Upper lobe of right lung (tissue), 1 donor: Measurements from ENCODE around the gene PTGES3L. TPM values are rescaled to one million over a fixed set of nuclear protein-coding genes. Genes with fewer than 3 reads are reported as not detected.
A peak's percentile ranks its signal among the peaks of the same experiment; 100 is the strongest.
"Not testable (repeated sequence)": the region's sequence is repeated elsewhere in the genome, so short reads cannot be mapped to it uniquely, and the experiment has no call there.

Experiments used
- ATAC-seq: fragments of 200-7000 bp; cut with Tn5 transposase; one replicate; pipeline ENCODE4 v1.9.1; 2020; ENCODE audit warnings: mild to moderate bottlenecking, moderate library complexity
- DNase-seq: peaks from one replicate; pipeline ENCODE4 v3.0.0-alpha.2; 2020
- H3K27ac ChIP-seq: fragments of 200-600 bp; one replicate; pipeline ENCODE4 v1.8.0; 2022
- H3K27me3 ChIP-seq: fragments of 200-600 bp; one replicate; pipeline ENCODE4 v1.8.0; 2022; ENCODE audit warnings: mild to moderate bottlenecking
- H3K36me3 ChIP-seq: fragments of 200-600 bp; one replicate; pipeline ENCODE4 v1.8.0; 2022
- H3K4me1 ChIP-seq: fragments of 200-600 bp; one replicate; pipeline ENCODE4 v1.8.0; 2022
- H3K4me3 ChIP-seq: fragments of 200-600 bp; one replicate; pipeline ENCODE4 v1.8.0; 2022; ENCODE audit warnings: mild to moderate bottlenecking
- H3K9me3 ChIP-seq: fragments of 200-600 bp; one replicate; pipeline ENCODE4 v1.8.0; 2022
- CTCF ChIP-seq: fragments of 200-600 bp; IDR thresholded peaks from one replicate; pipeline ENCODE4 v1.8.0; 2022; ENCODE audit warnings: antibody characterized with exemption
- intact Hi-C: fragments of 100-400 bp; cut with DNase I; formaldehyde crosslinking; loops from one replicate; pipeline ENCODE4 v1.11.0; 2022
- total RNA-seq: library from RNA; stranded (reverse); fragmentation: NEBNext Ultra II Directional; extraction: Animal tissue kit (Norgen Biotek cat#: 25700); gene quantifications from one replicate; pipeline ENCODE4 v1.2.1, GENCODE V29; 2021
- donor health status: DM: no; HTN: yes; CAD: no; lungs with severe emphysema.

Gene PTGES3L
- total RNA-seq, 1 donor from 2014 or later: 0.38 TPM

GRCh38 chr17:42997984-42998938 is 18.4 kb upstream of the PTGES3L start, which contains the start of gene RPL27:
TSS of gene RPL27 (plus strand) at chr17:42998419. CDS start at chr17:42998751, 332 bp downstream.
- intact Hi-C loops: no loop called here
- Histone ChIP-seq H3K27ac (peak within 1 kb of the TSS; percentile 96), H3K27me3 (no peaks in the 10 kb centered on the region), H3K9me3 (no peaks in the 10 kb centered on the region), H3K4me1 (peaks cover 31% of the 10 kb centered on the region), H3K4me3 (peak within 1 kb of the TSS; percentile 91), H3K36me3 (peaks cover 40% of the 10 kb centered on the region)
- ATAC-seq (peak; percentile 98), DNase-seq (peak; percentile 97)
- TF ChIP-seq CTCF: peak; percentile 93

GRCh38 chr17:42997390-42997983 is 17.6 kb upstream of the PTGES3L start:
- peaks cover 40% of the 10 kb centered on the region for H3K36me3 ChIP-seq
- H3K27ac ChIP-seq: peak overlapping the region; percentile 72
- H3K4me3 ChIP-seq: peak overlapping the region; percentile 91
- H3K4me1 ChIP-seq: peaks cover 31% of the 10 kb centered on the region
- TF ChIP-seq CTCF: no peak
- H3K27me3 ChIP-seq: no peaks in the 10 kb centered on the region
- ATAC-seq: no peak
- DNase-seq: no peak
- H3K9me3 ChIP-seq: no peaks in the 10 kb centered on the region
- intact Hi-C loops: no loop called here

GRCh38 chr17:42993913-42994312 is 14.0 kb upstream of the PTGES3L start:
- intact Hi-C loops, DNase-seq, H3K4me1 ChIP-seq, H3K27me3 ChIP-seq, H3K9me3 ChIP-seq, H3K27ac ChIP-seq, ATAC-seq, H3K4me3 ChIP-seq: not testable (repeated sequence)
- H3K36me3 ChIP-seq: peaks cover 47% of the 10 kb centered on the region

- H3K4me1 ChIP-seq: peaks cover 6% of the 10 kb centered on the region
- DNase-seq (no peak), ATAC-seq (no peak)
- no peak overlapping the region for H3K27ac ChIP-seq
- H3K4me3 ChIP-seq: no peak overlapping the region
- H3K9me3 ChIP-seq: no peaks in the 10 kb centered on the region
- intact Hi-C loops: no loop called here
- peaks cover 57% of the 10 kb centered on the region for H3K36me3 ChIP-seq
- H3K27me3 ChIP-seq: no peaks in the 10 kb centered on the region
- TF ChIP-seq CTCF: no peak
These were observed 13.0 kb upstream of the PTGES3L start for GRCh38 chr17:42992872-42993271.

GRCh38 chr17:42991471-42991870 is 11.6 kb upstream of the PTGES3L start:
- Histone ChIP-seq H3K9me3 (no peaks in the 10 kb centered on the region), H3K4me3 (no peak overlapping the region), H3K27me3 (no peaks in the 10 kb centered on the region), H3K27ac (no peak overlapping the region), H3K36me3 (peaks cover 71% of the 10 kb centered on the region), H3K4me1 (no peaks in the 10 kb centered on the region)
- intact Hi-C loops: no loop called here
- ATAC-seq (no peak), DNase-seq (no peak)
- no peak for TF ChIP-seq CTCF
